Neural cell (in vitro differentiated cells): ENCODE data around the gene RNF213.

Source experiments
- EZH2 ChIP-seq: fragments of 200-600, 300-800 bp; shearing (Covaris generic), sonication (generic); IDR thresholded peaks from 2 replicates; pipeline ENCODE4 v1.6.1; 2014; ENCODE audit warnings: antibody characterized with exemption, low read length, borderline replicate concordance, mild to moderate bottlenecking; ENCODE audit not compliant: insufficient read depth, poor library complexity, severe bottlenecking
- POLR2AphosphoS5 ChIP-seq: IDR thresholded peaks from 2 replicates; pipeline ENCODE4 v1.6.1; 2012
- RAD21 ChIP-seq: fragments of 450-650 bp; conservative IDR thresholded peaks from 2 replicates; pipeline ENCODE4 v1.6.1; 2014; ENCODE audit warnings: antibody characterized with exemption, mild to moderate bottlenecking, moderate library complexity
- SMC3 ChIP-seq: fragments of 450-650 bp; conservative IDR thresholded peaks from 2 replicates; pipeline ENCODE4 v1.6.1; 2014; ENCODE audit warnings: antibody characterized with exemption, mild to moderate bottlenecking, moderate library complexity; ENCODE audit not compliant: poor library complexity
- TF ChIP-seq, protein P1 (sequence below): fragments of 450-650 bp; IDR thresholded peaks from 2 replicates; pipeline ENCODE4 v1.5.1; 2014; ENCODE audit warnings: antibody characterized with exemption, mild to moderate bottlenecking, moderate library complexity; ENCODE audit not compliant: poor library complexity, severe bottlenecking

GRCh38 chr17:80213643-80213975 is 47.0 kb upstream of the RNF213 start:
- TF ChIP-seq RAD21 (no peak), POLR2AphosphoS5 (no peak), SMC3 (no peak), EZH2 (no peak)
- TF ChIP-seq, protein P1, sequence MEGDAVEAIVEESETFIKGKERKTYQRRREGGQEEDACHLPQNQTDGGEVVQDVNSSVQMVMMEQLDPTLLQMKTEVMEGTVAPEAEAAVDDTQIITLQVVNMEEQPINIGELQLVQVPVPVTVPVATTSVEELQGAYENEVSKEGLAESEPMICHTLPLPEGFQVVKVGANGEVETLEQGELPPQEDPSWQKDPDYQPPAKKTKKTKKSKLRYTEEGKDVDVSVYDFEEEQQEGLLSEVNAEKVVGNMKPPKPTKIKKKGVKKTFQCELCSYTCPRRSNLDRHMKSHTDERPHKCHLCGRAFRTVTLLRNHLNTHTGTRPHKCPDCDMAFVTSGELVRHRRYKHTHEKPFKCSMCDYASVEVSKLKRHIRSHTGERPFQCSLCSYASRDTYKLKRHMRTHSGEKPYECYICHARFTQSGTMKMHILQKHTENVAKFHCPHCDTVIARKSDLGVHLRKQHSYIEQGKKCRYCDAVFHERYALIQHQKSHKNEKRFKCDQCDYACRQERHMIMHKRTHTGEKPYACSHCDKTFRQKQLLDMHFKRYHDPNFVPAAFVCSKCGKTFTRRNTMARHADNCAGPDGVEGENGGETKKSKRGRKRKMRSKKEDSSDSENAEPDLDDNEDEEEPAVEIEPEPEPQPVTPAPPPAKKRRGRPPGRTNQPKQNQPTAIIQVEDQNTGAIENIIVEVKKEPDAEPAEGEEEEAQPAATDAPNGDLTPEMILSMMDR = no peak
